ENCODE results near the gene DZIP1L.

DZIP1L gene

DNA sequence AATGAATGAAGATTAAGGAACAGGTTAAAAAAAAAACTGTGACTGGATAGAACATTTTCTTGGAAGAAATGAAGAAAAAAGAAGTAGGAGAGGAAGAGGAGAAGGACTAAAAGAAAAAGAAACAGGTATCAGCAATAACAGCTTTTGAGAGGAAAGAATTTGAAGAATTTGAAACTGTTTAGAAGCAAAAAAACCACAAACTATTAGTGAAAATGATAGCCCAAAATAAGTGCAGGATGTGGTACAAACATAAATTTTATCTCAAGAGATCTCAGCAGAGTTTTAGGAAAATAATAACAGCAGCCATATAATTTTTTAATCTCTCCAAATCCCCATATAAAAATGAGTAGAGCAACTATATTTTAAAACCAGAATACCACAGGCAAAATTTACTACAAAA lies 25.5 kb upstream of the DZIP1L start:
- TF ChIP-seq, protein P1, sequence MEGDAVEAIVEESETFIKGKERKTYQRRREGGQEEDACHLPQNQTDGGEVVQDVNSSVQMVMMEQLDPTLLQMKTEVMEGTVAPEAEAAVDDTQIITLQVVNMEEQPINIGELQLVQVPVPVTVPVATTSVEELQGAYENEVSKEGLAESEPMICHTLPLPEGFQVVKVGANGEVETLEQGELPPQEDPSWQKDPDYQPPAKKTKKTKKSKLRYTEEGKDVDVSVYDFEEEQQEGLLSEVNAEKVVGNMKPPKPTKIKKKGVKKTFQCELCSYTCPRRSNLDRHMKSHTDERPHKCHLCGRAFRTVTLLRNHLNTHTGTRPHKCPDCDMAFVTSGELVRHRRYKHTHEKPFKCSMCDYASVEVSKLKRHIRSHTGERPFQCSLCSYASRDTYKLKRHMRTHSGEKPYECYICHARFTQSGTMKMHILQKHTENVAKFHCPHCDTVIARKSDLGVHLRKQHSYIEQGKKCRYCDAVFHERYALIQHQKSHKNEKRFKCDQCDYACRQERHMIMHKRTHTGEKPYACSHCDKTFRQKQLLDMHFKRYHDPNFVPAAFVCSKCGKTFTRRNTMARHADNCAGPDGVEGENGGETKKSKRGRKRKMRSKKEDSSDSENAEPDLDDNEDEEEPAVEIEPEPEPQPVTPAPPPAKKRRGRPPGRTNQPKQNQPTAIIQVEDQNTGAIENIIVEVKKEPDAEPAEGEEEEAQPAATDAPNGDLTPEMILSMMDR (IDR thresholded peaks at IDR 0.05; ENCODE audit: low read depth, low read length), result no peak
- no peak for DNase-seq
- Histone ChIP-seq H3K9me3 (ENCODE audit: severe bottlenecking) (no peaks in the 10 kb centered on the region), H3K27me3 (ENCODE audit: insufficient read depth, low read depth, severe bottlenecking) (no peaks in the 10 kb centered on the region), H3K4me3 (ENCODE audit: low read depth, low read length) (no peak overlapping the region), H3K36me3 (no peaks in the 10 kb centered on the region), H3K27ac (no peak overlapping the region)

DNA sequence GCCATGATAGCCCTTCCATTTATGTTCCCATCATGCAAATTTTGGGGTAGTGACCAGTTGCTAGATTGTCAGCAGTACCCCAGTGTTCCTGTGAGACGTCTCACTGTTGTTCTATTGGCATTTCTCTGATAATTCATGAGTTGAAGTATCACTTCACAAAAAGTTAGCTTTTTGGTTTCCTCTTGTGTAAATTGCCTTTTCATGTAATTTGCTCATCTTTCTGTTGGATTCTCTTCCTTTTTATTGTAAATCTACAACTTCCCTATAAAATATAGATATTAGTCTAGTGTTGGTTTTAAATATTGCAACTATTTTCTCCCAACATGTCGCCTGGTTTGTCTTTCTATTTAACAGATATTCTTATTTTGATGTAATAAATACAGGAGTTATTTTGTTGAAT lies 24.3 kb upstream of the DZIP1L start:
- Histone ChIP-seq H3K36me3 (no peaks in the 10 kb centered on the region), H3K27ac (no peak overlapping the region), H3K9me3 (ENCODE audit: severe bottlenecking) (no peaks in the 10 kb centered on the region), H3K27me3 (ENCODE audit: insufficient read depth, low read depth, severe bottlenecking) (no peaks in the 10 kb centered on the region), H3K4me3 (ENCODE audit: low read depth, low read length) (no peak overlapping the region)
- TF ChIP-seq, protein P1 (IDR thresholded peaks at IDR 0.05; ENCODE audit: low read depth, low read length), result no peak
- no peak for DNase-seq

DNA sequence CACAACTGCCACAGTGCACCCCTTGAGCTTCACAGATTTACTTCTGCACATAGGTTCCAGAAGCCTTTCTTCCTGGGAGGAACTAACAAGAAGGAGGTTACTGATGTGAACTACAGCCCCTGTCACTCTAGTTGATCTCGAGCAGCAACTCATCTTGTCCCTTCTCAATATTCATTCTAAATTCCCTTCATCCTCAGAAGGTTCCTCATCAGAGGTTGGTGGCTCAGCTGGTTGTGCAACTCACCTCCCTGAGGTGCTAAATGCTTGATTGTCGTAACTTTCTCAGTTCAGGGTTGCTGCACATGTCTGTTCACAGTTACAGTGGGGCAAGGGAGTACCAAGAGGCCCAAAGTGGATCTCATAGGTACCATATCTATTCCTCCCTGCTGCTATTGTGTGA lies 22.5 kb upstream of the DZIP1L start:
- Histone ChIP-seq H3K36me3 (no peaks in the 10 kb centered on the region), H3K4me3 (ENCODE audit: low read depth, low read length) (no peak overlapping the region), H3K9me3 (ENCODE audit: severe bottlenecking) (no peaks in the 10 kb centered on the region), H3K27ac (no peak overlapping the region), H3K27me3 (ENCODE audit: insufficient read depth, low read depth, severe bottlenecking) (no peaks in the 10 kb centered on the region)
- TF ChIP-seq, protein P1 (IDR thresholded peaks at IDR 0.05; ENCODE audit: low read depth, low read length), result no peak
- no peak for DNase-seq

DNA sequence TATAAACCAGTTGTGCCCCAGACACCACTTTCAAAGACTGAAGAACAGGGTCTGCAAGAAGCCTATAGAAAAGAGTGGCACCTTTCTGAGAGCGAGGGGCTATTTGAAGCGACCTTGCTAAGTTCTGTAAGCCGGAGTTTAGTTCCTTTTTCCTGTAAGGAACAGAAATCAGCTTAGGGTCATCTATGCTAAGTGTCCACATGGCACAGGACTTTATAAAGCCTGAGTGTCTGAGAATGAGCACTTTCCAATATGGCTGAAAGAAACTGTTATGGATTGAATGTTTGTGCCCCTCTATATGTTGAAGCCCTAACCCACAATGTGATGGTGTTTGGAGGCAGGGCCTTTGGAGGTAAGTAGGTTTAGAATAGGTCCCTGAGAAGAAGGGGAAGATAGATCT lies 20.8 kb upstream of the DZIP1L start:
- H3K27ac ChIP-seq, result no peak overlapping the region
- no peak overlapping the region for H3K4me3 ChIP-seq (ENCODE audit: low read depth, low read length)
- H3K36me3 ChIP-seq, result no peaks in the 10 kb centered on the region
- TF ChIP-seq, protein P1 (IDR thresholded peaks at IDR 0.05; ENCODE audit: low read depth, low read length), result no peak
- DNase-seq, result no peak
- no peaks in the 10 kb centered on the region for H3K9me3 ChIP-seq (ENCODE audit: severe bottlenecking)
- H3K27me3 ChIP-seq (ENCODE audit: insufficient read depth, low read depth, severe bottlenecking), result no peaks in the 10 kb centered on the region

DNA sequence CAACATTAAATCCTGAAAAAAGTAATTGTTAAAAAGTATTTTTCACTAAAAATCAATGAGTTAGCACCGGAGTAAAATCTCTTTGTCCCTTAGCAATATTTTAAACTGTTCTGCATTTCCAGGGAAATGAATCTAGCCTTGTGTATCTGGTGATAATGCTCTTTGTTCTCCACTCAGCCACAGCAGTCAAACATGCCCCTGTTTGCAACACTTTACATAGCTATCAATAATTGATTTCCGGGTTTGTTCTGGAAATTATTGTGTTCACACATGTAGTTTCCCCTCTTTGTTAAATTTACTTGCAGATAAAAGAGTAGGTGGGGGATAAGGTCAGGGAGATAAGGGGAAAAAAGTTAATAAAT lies 20.4 kb upstream of the DZIP1L start:
- TF ChIP-seq, protein P1 (IDR thresholded peaks at IDR 0.05; ENCODE audit: low read depth, low read length), result no peak
- no peak overlapping the region for H3K4me3 ChIP-seq (ENCODE audit: low read depth, low read length)
- H3K9me3 ChIP-seq (ENCODE audit: severe bottlenecking), result no peaks in the 10 kb centered on the region
- DNase-seq, result no peak
- H3K36me3 ChIP-seq, result no peaks in the 10 kb centered on the region
- no peaks in the 10 kb centered on the region for H3K27me3 ChIP-seq (ENCODE audit: insufficient read depth, low read depth, severe bottlenecking)
- H3K27ac ChIP-seq, result no peak overlapping the region

DNA sequence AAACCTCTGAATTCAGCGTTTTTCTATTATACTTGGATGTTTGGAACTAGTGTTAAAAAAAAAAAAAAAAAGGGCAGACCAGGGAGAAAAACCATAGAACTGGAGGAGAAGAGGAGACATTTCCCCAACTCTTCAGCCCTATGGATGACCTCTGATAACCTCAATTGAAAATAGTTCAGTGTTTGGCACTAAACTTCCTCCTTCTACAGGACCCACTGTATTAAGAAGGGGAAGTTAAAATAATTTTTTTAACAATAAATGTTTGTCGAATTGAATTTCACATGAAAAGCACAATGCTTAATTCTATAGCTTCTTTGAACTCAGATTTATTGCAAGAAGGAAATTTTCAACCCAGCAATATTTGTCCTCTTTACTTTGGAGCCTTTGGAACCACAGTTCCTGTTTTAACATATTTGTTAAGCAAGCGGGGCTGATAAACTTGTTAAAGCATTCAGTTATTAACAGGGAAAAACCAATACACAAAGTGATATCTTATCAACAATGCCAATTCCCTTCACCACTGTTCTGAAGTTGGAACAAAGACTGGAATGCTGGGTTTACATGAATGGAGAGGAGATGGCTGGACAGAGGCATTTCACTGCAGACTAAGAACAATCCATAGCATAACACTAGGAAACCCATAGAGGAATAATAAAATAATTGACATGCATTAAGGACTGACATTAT lies 19.9 kb upstream of the DZIP1L start:
- no peaks in the 10 kb centered on the region for H3K36me3 ChIP-seq
- H3K4me3 ChIP-seq (ENCODE audit: low read depth, low read length), result no peak overlapping the region
- no peak overlapping the region for H3K27ac ChIP-seq
- no peaks in the 10 kb centered on the region for H3K27me3 ChIP-seq (ENCODE audit: insufficient read depth, low read depth, severe bottlenecking)
- TF ChIP-seq, protein P1 (IDR thresholded peaks at IDR 0.05; ENCODE audit: low read depth, low read length), result no peak
- no peak for DNase-seq
- no peaks in the 10 kb centered on the region for H3K9me3 ChIP-seq (ENCODE audit: severe bottlenecking)
